ENCODE data around the gene LSAMP.

- TF ChIP-seq CTCF (IDR thresholded peaks at IDR 0.05) = no peak
- no peak for TF ChIP-seq POLR2A (IDR thresholded peaks at IDR 0.05)
These were observed 580.4 kb downstream of the LSAMP start for GRCh38 chr3:115864911-115865310.

Data from esophagus squamous epithelium (tissue), 4 donors.